Measurements from ENCODE around the gene CD2AP. TPM values are rescaled to one million over a fixed set of nuclear protein-coding genes. Genes with fewer than 3 reads are reported as not detected.

CD2AP gene
- total RNA-seq, 1 experiment from 2014 or later, result 20.6 TPM

- H3K9me3 ChIP-seq (ENCODE audit: low read depth, low read length, poor library complexity, severe bottlenecking), result no peaks in the 10 kb centered on the region
- no TSS peak for BruUV-seq (replicated peaks)
- CTCF ChIA-PET, result no interaction called here
- TF ChIP-seq CTCF (conservative IDR thresholded peaks at IDR 0.05; ENCODE audit: low read depth, low read length) (no peak), EZH2 (IDR thresholded peaks at IDR 0.05; ENCODE audit: borderline replicate concordance, low read depth, low read length, poor library complexity, severe bottlenecking) (no peak)
- DNase-seq (ENCODE audit: low spot score), result no peak
- no peaks in the 10 kb centered on the region for H3K27me3 ChIP-seq (replicated peaks; ENCODE audit: insufficient read depth, low read depth, low read length, poor library complexity)
- intact Hi-C loops (cut with micrococcal nuclease; ENCODE audit: unreplicated experiment), result no loop called here
- H3K4me1 ChIP-seq (ENCODE audit: insufficient read depth, low read length, poor library complexity, severe bottlenecking), result no peaks in the 10 kb centered on the region
- POLR2A ChIA-PET (ENCODE audit: low non-redundant PET), result no interaction called here
- no peaks in the 10 kb centered on the region for H3K36me3 ChIP-seq (ENCODE audit: insufficient read depth, low read length, poor library complexity, severe bottlenecking)
- no peak overlapping the region for H3K4me3 ChIP-seq (ENCODE audit: low read depth, low read length, poor library complexity, severe bottlenecking)
- H3K27ac ChIP-seq (ENCODE audit: low read depth, low read length, poor library complexity, severe bottlenecking), result no peak overlapping the region
Measured at GRCh38 chr6:47654255-47654654, 176.7 kb downstream of the CD2AP start.

- no peak overlapping the region for H3K4me3 ChIP-seq (ENCODE audit: low read depth, low read length, poor library complexity, severe bottlenecking)
- no peaks in the 10 kb centered on the region for H3K27me3 ChIP-seq (replicated peaks; ENCODE audit: insufficient read depth, low read depth, low read length, poor library complexity)
- TF ChIP-seq EZH2 (IDR thresholded peaks at IDR 0.05; ENCODE audit: borderline replicate concordance, low read depth, low read length, poor library complexity, severe bottlenecking), result no peak
- no peak for TF ChIP-seq CTCF (conservative IDR thresholded peaks at IDR 0.05; ENCODE audit: low read depth, low read length)
- no TSS peak for BruUV-seq (replicated peaks)
- no peaks in the 10 kb centered on the region for H3K4me1 ChIP-seq (ENCODE audit: insufficient read depth, low read length, poor library complexity, severe bottlenecking)
- H3K36me3 ChIP-seq (ENCODE audit: insufficient read depth, low read length, poor library complexity, severe bottlenecking), result no peaks in the 10 kb centered on the region
- ChIA-PET POLR2A (ENCODE audit: low non-redundant PET) (no interaction called here), CTCF (no interaction called here)
- intact Hi-C loops (cut with micrococcal nuclease; ENCODE audit: unreplicated experiment), result no loop called here
- H3K9me3 ChIP-seq (ENCODE audit: low read depth, low read length, poor library complexity, severe bottlenecking), result no peaks in the 10 kb centered on the region
- no peak overlapping the region for H3K27ac ChIP-seq (ENCODE audit: low read depth, low read length, poor library complexity, severe bottlenecking)
- peak; percentile 63 for DNase-seq (ENCODE audit: low spot score)
Measured at GRCh38 chr6:47655719-47656595, 178.4 kb downstream of the CD2AP start.

GRCh38 chr6:47661960-47662359 lies 184.4 kb downstream of the CD2AP start:
- no peaks in the 10 kb centered on the region for H3K9me3 ChIP-seq (ENCODE audit: low read depth, low read length, poor library complexity, severe bottlenecking)
- no peak overlapping the region for H3K27ac ChIP-seq (ENCODE audit: low read depth, low read length, poor library complexity, severe bottlenecking)
- intact Hi-C loops (cut with micrococcal nuclease; ENCODE audit: unreplicated experiment), result no loop called here
- no peaks in the 10 kb centered on the region for H3K4me1 ChIP-seq (ENCODE audit: insufficient read depth, low read length, poor library complexity, severe bottlenecking)
- TF ChIP-seq CTCF (conservative IDR thresholded peaks at IDR 0.05; ENCODE audit: low read depth, low read length) (no peak), EZH2 (IDR thresholded peaks at IDR 0.05; ENCODE audit: borderline replicate concordance, low read depth, low read length, poor library complexity, severe bottlenecking) (no peak)
- POLR2A ChIA-PET (ENCODE audit: low non-redundant PET), result no interaction called here
- no peaks in the 10 kb centered on the region for H3K36me3 ChIP-seq (ENCODE audit: insufficient read depth, low read length, poor library complexity, severe bottlenecking)
- BruUV-seq (replicated peaks), result no TSS peak
- no peak for DNase-seq (ENCODE audit: low spot score)
- H3K27me3 ChIP-seq (replicated peaks; ENCODE audit: insufficient read depth, low read depth, low read length, poor library complexity), result no peaks in the 10 kb centered on the region
- CTCF ChIA-PET, result no interaction called here
- H3K4me3 ChIP-seq (ENCODE audit: low read depth, low read length, poor library complexity, severe bottlenecking), result no peak overlapping the region

All from A673 (cell line).